GM12891 (cell line): ENCODE results near the gene CUL7.

Source experiments
- POLR2A ChIP-seq: IDR thresholded peaks from 2 replicates; pipeline ENCODE4 v1.6.1; 2011; ENCODE audit warnings: low read depth, low read length, control low read depth
- TAF1 ChIP-seq: IDR thresholded peaks from 2 replicates; pipeline ENCODE4 v1.6.1; 2011; ENCODE audit warnings: low read depth, low read length, control low read depth

GRCh38 chr6:43007126-43007525, 46.5 kb downstream of the CUL7 start:
- TF ChIP-seq POLR2A (no peak), TAF1 (no peak)
